Stimulated activated memory B cell treated with anti-CD40 and anti-IgM and Interleukin-4, amounts not matched to agents 10 μg/mL and 1 μg/mL and 100 μg/mL, for 72 hours (primary cell): ENCODE data around the gene SCGB1D2.

Experiments used
- ATAC-seq: fragments of 150-1000 bp; cut with Tn5 transposase; 2 replicates; pipeline ENCODE4 v1.10.0; 2021
- H3K27ac Mint-ChIP-seq: one replicate; pipeline ENCODE4 v1.8.0; 2022; ENCODE audit warnings: mild to moderate bottlenecking, mixed read lengths
- H3K27me3 Mint-ChIP-seq: one replicate; pipeline ENCODE4 v1.8.0; 2022; ENCODE audit warnings: mixed read lengths
- H3K36me3 Mint-ChIP-seq: one replicate; pipeline ENCODE4 v1.8.0; 2022; ENCODE audit warnings: mixed read lengths
- H3K4me1 Mint-ChIP-seq: one replicate; pipeline ENCODE4 v1.8.0; 2022; ENCODE audit warnings: mixed read lengths
- H3K4me3 Mint-ChIP-seq: one replicate; pipeline ENCODE4 v1.8.0; 2022; ENCODE audit warnings: mild to moderate bottlenecking, moderate library complexity, mixed read lengths
- H3K9me3 Mint-ChIP-seq: one replicate; pipeline ENCODE4 v1.8.0; 2022; ENCODE audit warnings: mixed read lengths

Gene SCGB1D2

DNA sequence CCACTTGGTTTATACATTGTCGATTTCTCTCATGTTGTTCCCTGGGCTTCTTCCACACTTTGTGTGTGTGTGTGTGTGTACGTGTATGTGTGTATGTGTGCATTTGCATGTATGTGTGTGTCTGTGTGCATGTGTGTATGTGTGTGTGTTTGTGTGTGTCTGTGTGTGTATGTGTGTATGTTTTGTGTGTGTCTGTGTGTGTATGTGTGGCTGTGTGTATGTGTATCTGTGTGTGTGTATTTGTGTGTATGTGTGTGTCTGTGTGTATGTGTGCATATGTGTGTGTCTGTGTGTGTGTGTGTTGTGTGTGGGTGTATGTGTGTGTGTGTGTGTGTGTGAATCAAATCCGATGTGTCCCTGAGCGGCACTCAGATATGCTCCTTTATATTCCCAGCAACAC is 4.5 kb upstream of the SCGB1D2 start:
- peaks cover 2% of the 10 kb centered on the region for H3K9me3 Mint-ChIP-seq
- peaks cover 44% of the 10 kb centered on the region for H3K27me3 Mint-ChIP-seq
- no peak for ATAC-seq
- no peaks in the 10 kb centered on the region for H3K36me3 Mint-ChIP-seq
- no peak overlapping the region for H3K27ac Mint-ChIP-seq
- H3K4me3 Mint-ChIP-seq: no peak overlapping the region
- no peaks in the 10 kb centered on the region for H3K4me1 Mint-ChIP-seq

DNA sequence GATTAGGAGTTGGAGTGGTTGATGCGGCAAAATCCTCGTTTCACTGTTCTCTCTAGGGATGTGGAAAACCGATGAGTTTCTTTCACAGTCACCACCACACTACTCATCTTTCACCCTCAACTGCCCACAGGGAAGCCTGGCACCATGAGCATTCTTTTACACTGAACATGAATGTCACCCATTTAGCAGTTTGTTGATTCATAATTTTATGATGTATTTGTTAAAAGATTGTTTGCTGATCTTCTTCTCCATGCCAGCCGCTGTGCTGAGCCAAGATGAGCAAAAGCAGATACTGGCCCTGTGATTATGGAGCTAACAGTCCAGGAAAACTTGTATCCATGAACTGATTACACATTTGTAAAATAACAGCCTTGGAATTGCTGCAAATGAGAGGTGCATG is 3.9 kb upstream of the SCGB1D2 start:
- ATAC-seq: no peak

GRCh38 chr11:62241095-62241494 is 944 bp upstream of the SCGB1D2 start:
- Mint-ChIP-seq H3K27me3 (peaks cover 57% of the 10 kb centered on the region), H3K9me3 (peaks cover 2% of the 10 kb centered on the region), H3K36me3 (no peaks in the 10 kb centered on the region), H3K27ac (no peak overlapping the region), H3K4me1 (no peaks in the 10 kb centered on the region), H3K4me3 (no peak overlapping the region)
- ATAC-seq: no peak

More for the DNA sequence above, 3.9 kb upstream of the SCGB1D2 start:
- H3K36me3 Mint-ChIP-seq: no peaks in the 10 kb centered on the region
- peaks cover 2% of the 10 kb centered on the region for H3K9me3 Mint-ChIP-seq
- H3K27ac Mint-ChIP-seq: no peak overlapping the region
- peaks cover 44% of the 10 kb centered on the region for H3K27me3 Mint-ChIP-seq
- no peaks in the 10 kb centered on the region for H3K4me1 Mint-ChIP-seq
- no peak overlapping the region for H3K4me3 Mint-ChIP-seq

DNA sequence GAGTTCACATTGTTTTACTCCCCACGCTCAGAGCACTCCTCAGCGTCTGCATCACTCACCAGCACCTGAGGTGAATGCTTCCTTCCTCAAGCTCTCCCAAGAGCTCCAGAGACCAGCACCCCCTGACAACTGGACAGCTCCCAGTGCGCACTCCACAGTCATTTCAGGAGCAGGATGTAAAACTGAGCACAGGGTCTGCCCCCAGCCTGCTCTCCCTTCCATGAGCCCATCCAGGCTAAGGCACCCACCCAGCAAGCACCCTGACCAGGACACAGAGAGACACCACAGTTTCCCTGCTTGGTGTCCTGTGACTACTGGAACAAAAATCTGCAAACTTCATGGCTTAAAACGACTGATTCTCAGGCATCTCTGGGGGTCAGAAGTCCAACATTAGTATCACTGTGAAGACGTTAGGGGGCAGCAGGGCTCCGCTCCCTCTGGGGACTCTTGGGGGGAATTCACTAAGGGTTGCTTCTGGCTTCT is 3.3 kb downstream of the SCGB1D2 start:
- Mint-ChIP-seq H3K9me3 (peaks cover 10% of the 10 kb centered on the region), H3K4me1 (no peaks in the 10 kb centered on the region), H3K36me3 (peaks cover 8% of the 10 kb centered on the region), H3K4me3 (no peak overlapping the region), H3K27me3 (peaks cover 70% of the 10 kb centered on the region), H3K27ac (no peak overlapping the region)
- no peak for ATAC-seq

GRCh38 chr11:62251698-62252097 is 9.7 kb downstream of the SCGB1D2 start:
- no peak for ATAC-seq
- H3K4me3 Mint-ChIP-seq: no peak overlapping the region
- H3K9me3 Mint-ChIP-seq: peaks cover 26% of the 10 kb centered on the region
- H3K4me1 Mint-ChIP-seq: no peaks in the 10 kb centered on the region
- H3K36me3 Mint-ChIP-seq: peaks cover 8% of the 10 kb centered on the region
- H3K27ac Mint-ChIP-seq: no peak overlapping the region
- H3K27me3 Mint-ChIP-seq: peaks cover 33% of the 10 kb centered on the region

DNA sequence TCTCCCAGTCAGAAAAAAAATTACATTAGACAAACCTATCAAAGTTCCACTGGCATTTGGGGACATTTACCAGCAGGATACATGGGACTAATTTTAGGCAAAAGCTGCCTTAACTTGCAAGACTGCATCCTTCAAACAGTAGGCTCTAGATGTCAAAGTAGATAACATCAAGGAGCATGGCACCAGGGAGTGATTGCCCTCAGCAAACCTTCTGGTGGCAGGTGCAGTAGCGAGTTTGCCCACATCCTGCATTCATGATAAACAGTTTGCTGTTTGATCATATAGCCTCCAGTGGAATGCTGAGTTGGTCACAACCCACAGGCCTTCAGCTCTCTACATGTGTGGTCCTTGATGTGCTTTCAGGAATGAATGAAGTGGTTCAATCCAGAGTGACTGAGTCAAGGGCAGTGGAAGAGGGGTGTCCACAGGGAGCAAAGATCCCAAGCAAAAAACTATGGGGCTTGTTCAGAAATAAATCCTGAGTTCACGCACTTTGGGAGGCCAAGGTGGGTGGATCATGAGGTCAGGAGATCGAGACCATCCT is 12.0 kb downstream of the SCGB1D2 start:
- no peak for ATAC-seq
- H3K4me1 Mint-ChIP-seq: no peaks in the 10 kb centered on the region
- peaks cover 8% of the 10 kb centered on the region for H3K36me3 Mint-ChIP-seq
- H3K4me3 Mint-ChIP-seq: no peak overlapping the region
- peaks cover 22% of the 10 kb centered on the region for H3K27me3 Mint-ChIP-seq
- H3K27ac Mint-ChIP-seq: no peak overlapping the region
- H3K9me3 Mint-ChIP-seq: peaks cover 26% of the 10 kb centered on the region

GRCh38 chr11:62256281-62256680 is 14.2 kb downstream of the SCGB1D2 start:
- no peaks in the 10 kb centered on the region for H3K36me3 Mint-ChIP-seq
- peaks cover 10% of the 10 kb centered on the region for H3K27me3 Mint-ChIP-seq
- peaks cover 8% of the 10 kb centered on the region for H3K9me3 Mint-ChIP-seq
- no peaks in the 10 kb centered on the region for H3K4me1 Mint-ChIP-seq
- no peak for ATAC-seq
- no peak overlapping the region for H3K27ac Mint-ChIP-seq
- H3K4me3 Mint-ChIP-seq: no peak overlapping the region

GRCh38 chr11:62260261-62260953 is 18.4 kb downstream of the SCGB1D2 start:
- no peak for ATAC-seq
- Mint-ChIP-seq H3K9me3 (no peaks in the 10 kb centered on the region), H3K36me3 (no peaks in the 10 kb centered on the region), H3K4me3 (no peak overlapping the region), H3K27me3 (peaks cover 21% of the 10 kb centered on the region), H3K27ac (no peak overlapping the region), H3K4me1 (no peaks in the 10 kb centered on the region)

DNA sequence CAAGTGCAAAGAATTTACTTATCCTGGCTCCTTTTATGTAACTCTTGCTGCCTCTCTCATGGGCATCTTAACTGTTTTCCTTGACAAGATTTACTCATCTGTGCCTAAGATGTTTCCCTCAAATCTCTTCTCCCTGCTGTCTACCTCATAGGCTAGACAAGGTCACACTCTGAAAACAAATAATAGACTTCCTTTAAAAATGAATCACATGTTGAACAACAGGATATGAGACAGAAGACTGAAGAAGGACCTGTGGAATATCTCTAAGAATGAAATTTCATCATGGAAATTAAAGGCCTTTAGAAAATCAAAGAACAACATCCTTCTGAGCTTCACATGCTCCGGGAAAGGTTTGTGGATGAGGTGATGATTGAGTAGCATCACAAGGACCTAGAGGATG is 22.0 kb downstream of the SCGB1D2 start:
- Mint-ChIP-seq H3K27ac (no peak overlapping the region), H3K9me3 (no peaks in the 10 kb centered on the region), H3K36me3 (no peaks in the 10 kb centered on the region), H3K4me1 (no peaks in the 10 kb centered on the region), H3K4me3 (no peak overlapping the region), H3K27me3 (peaks cover 24% of the 10 kb centered on the region)
- no peak for ATAC-seq

DNA sequence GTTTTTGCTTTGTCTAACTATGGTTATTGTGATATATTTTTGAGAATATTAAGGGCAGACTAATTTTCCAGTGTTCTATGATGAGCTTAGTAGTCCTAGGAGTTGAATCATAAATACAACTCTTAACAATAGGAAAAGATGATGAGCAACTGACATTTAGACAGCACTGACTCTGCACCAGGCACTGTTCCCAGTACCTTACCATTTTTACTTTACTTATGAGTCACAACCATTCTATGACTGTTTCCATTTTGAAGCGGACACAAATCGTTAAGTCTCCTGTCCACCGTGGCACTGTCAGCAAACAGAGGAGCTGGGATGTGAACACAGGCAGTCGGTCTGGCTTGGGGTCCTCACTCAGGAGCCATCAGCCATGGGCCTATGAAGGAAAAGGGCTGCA is 24.5 kb downstream of the SCGB1D2 start:
- no peak overlapping the region for H3K4me3 Mint-ChIP-seq
- no peaks in the 10 kb centered on the region for H3K36me3 Mint-ChIP-seq
- no peaks in the 10 kb centered on the region for H3K4me1 Mint-ChIP-seq
- no peaks in the 10 kb centered on the region for H3K9me3 Mint-ChIP-seq
- no peak overlapping the region for H3K27ac Mint-ChIP-seq
- ATAC-seq: no peak
- peaks cover 25% of the 10 kb centered on the region for H3K27me3 Mint-ChIP-seq

- Mint-ChIP-seq H3K36me3 (no peaks in the 10 kb centered on the region), H3K4me1 (no peaks in the 10 kb centered on the region), H3K9me3 (no peaks in the 10 kb centered on the region), H3K27ac (no peak overlapping the region), H3K4me3 (no peak overlapping the region), H3K27me3 (peaks cover 25% of the 10 kb centered on the region)
- no peak for ATAC-seq
Observed at GRCh38 chr11:62267050-62267449, 25.0 kb downstream of the SCGB1D2 start.

GRCh38 chr11:62267576-62267975 is 25.5 kb downstream of the SCGB1D2 start:
- H3K36me3 Mint-ChIP-seq: no peaks in the 10 kb centered on the region
- H3K9me3 Mint-ChIP-seq: no peaks in the 10 kb centered on the region
- no peak overlapping the region for H3K27ac Mint-ChIP-seq
- no peak for ATAC-seq
- H3K27me3 Mint-ChIP-seq: peaks cover 25% of the 10 kb centered on the region
- no peaks in the 10 kb centered on the region for H3K4me1 Mint-ChIP-seq
- H3K4me3 Mint-ChIP-seq: no peak overlapping the region

DNA sequence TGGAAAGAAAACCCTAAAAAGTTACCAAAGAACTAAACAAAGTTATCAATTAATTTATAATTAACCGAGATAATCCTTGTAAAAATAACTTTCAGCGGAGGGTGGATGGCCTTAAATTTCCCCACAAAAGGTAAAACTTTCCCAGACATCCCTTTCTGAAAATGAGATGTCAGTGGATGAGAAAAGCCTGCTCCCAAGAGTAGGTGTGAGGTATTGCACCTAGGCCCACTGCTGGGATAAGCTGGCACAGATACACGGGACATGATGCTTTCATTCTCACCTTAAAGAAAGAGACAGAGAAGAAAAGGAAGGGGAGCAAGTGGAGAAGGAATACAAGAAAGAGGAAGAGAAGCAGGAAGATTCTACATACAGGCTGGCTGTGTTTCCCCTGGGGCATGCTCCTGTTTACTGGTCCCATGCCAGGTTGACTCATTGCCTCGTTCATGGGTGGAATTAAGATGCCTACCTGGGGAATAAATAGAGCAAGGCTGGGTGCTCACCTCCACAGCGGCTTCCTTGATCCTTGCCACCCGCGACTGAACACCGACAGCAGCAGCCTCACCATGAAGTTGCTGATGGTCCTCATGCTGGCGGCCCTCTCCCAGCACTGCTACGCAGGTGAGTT is 27.7 kb downstream of the SCGB1D2 start, which contains the start of gene SCGB2A2:
SCGB2A2 (plus strand) TSS at position 505 of the 625 bp plus-strand sequence; CDS start at position 564, 59 bp downstream.
- Mint-ChIP-seq H3K4me3 (no peak within 1 kb of the TSS), H3K4me1 (no peaks in the 10 kb centered on the region), H3K27me3 (peaks cover 20% of the 10 kb centered on the region), H3K36me3 (no peaks in the 10 kb centered on the region), H3K9me3 (no peaks in the 10 kb centered on the region), H3K27ac (no peak within 1 kb of the TSS)
- no peak for ATAC-seq

GRCh38 chr11:62273284-62273683 is 31.2 kb downstream of the SCGB1D2 start:
- H3K27ac Mint-ChIP-seq: no peak overlapping the region
- H3K27me3 Mint-ChIP-seq: peaks cover 8% of the 10 kb centered on the region
- no peak overlapping the region for H3K4me3 Mint-ChIP-seq

GRCh38 chr11:62273789-62274275 is 31.8 kb downstream of the SCGB1D2 start:
- no peak for ATAC-seq
- Mint-ChIP-seq H3K4me1 (no peaks in the 10 kb centered on the region), H3K9me3 (no peaks in the 10 kb centered on the region), H3K27ac (no peak overlapping the region), H3K36me3 (no peaks in the 10 kb centered on the region), H3K27me3 (peaks cover 2% of the 10 kb centered on the region), H3K4me3 (no peak overlapping the region)

More at GRCh38 chr11:62273284-62273683, 31.2 kb downstream of the SCGB1D2 start:
- H3K9me3 Mint-ChIP-seq: no peaks in the 10 kb centered on the region
- no peaks in the 10 kb centered on the region for H3K36me3 Mint-ChIP-seq
- H3K4me1 Mint-ChIP-seq: no peaks in the 10 kb centered on the region
- ATAC-seq: no peak

DNA sequence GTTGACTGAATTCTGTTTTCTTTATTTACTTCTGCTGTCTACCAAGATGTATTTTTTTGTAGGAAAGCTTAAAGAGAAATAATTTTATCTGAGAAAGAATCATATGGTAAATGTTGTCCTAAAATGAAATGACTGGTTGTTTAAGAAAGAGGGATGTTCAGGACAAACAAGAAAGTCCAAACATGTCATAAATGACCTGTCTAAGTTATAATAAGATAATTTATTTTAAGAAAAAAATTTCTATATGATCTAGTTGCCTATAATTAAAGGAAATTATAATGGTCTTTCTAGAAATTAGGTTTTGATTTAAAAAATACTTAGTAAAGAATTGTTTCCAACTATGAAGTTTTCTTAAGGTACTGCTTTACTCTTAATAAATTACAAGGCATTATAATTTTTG is 38.4 kb downstream of the SCGB1D2 start:
- Mint-ChIP-seq H3K27ac (no peak overlapping the region), H3K4me3 (no peak overlapping the region), H3K9me3 (peaks cover 3% of the 10 kb centered on the region), H3K36me3 (no peaks in the 10 kb centered on the region), H3K27me3 (peaks cover 13% of the 10 kb centered on the region), H3K4me1 (no peaks in the 10 kb centered on the region)
- ATAC-seq: no peak
